GM18507 (cell line): Measurements from ENCODE around the gene PREX1.
"Not testable (repeated sequence)": the region's sequence is repeated elsewhere in the genome, so short reads cannot be mapped to it uniquely, and the experiment has no call there.

Source experiments
- DNase-seq: peaks from one replicate; pipeline ENCODE4 v3.0.0; 2011; ENCODE audit warnings: low read depth; ENCODE audit not compliant: insufficient read length; ENCODE audit errors: extremely low spot score
- FAIRE-seq: peaks from 2 replicates; lab custom pipeline; 2011; peaks lifted over from hg19 to GRCh38; lab: Jason Lieb, UNC

PREX1 gene

GRCh38 chr20:48829940-48830339, 2.1 kb upstream of the PREX1 start:
- no peak for FAIRE-seq
- DNase-seq: no peak

GRCh38 chr20:48828734-48829460, 1.1 kb upstream of the PREX1 start:
- no peak for FAIRE-seq
- DNase-seq: no peak

- FAIRE-seq: no peak
- DNase-seq: no peak
These were observed 672 bp downstream of the PREX1 start for GRCh38 chr20:48826883-48827771.

- not testable (repeated sequence) for DNase-seq, FAIRE-seq
These were observed 1.3 kb downstream of the PREX1 start for GRCh38 chr20:48826480-48826879.

- FAIRE-seq (no peak), DNase-seq (no peak)
These were observed 1.7 kb downstream of the PREX1 start for GRCh38 chr20:48826069-48826468.

GRCh38 chr20:48825566-48825920, 2.3 kb downstream of the PREX1 start:
- DNase-seq (no peak), FAIRE-seq (no peak)

GRCh38 chr20:48824830-48825565, 2.8 kb downstream of the PREX1 start:
- DNase-seq (no peak), FAIRE-seq (no peak)

- FAIRE-seq (peak; percentile 77), DNase-seq (no peak)
These were observed 3.8 kb downstream of the PREX1 start for GRCh38 chr20:48823960-48824498.

- no peak for DNase-seq
- FAIRE-seq: no peak
These were observed 4.3 kb downstream of the PREX1 start for GRCh38 chr20:48823476-48823875.

GRCh38 chr20:48822879-48823385, 4.9 kb downstream of the PREX1 start:
- FAIRE-seq: peak; percentile 33
- DNase-seq: no peak

- no peak for FAIRE-seq
- no peak for DNase-seq
These were observed 5.6 kb downstream of the PREX1 start for GRCh38 chr20:48822178-48822577.

- FAIRE-seq: no peak
- DNase-seq: no peak
These were observed 6.4 kb downstream of the PREX1 start for GRCh38 chr20:48821261-48821920.

- FAIRE-seq (no peak), DNase-seq (no peak)
These were observed 7.2 kb downstream of the PREX1 start for GRCh38 chr20:48820649-48820973.

GRCh38 chr20:48819821-48820648, 7.8 kb downstream of the PREX1 start:
- FAIRE-seq (no peak), DNase-seq (no peak)

GRCh38 chr20:48819089-48819488, 8.7 kb downstream of the PREX1 start:
- FAIRE-seq (no peak), DNase-seq (no peak)

- FAIRE-seq (peak; percentile 73), DNase-seq (no peak)
These were observed 9.3 kb downstream of the PREX1 start for GRCh38 chr20:48818481-48818987.

GRCh38 chr20:48818031-48818370, 9.8 kb downstream of the PREX1 start:
- FAIRE-seq (no peak), DNase-seq (no peak)

- DNase-seq (no peak), FAIRE-seq (no peak)
These were observed 10.3 kb downstream of the PREX1 start for GRCh38 chr20:48817367-48818030.
